NAMALWA (cell line): Measurements from ENCODE around the gene TMEM225B.
"Not testable (repeated sequence)": the region's sequence is repeated elsewhere in the genome, so short reads cannot be mapped to it uniquely, and the experiment has no call there.

Experiments used
- DNase-seq: peaks from one replicate; pipeline ENCODE4 v3.0.0-alpha.2; 2015; ENCODE audit warnings: low spot score

The TMEM225B gene, protein sequence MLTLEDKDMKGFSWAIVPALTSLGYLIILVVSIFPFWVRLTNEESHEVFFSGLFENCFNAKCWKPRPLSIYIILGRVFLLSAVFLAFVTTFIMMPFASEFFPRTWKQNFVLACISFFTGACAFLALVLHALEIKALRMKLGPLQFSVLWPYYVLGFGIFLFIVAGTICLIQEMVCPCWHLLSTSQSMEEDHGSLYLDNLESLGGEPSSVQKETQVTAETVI

GRCh38 chr7:99597762-99598501, at the start of gene TMEM225B:
TSS of gene TMEM225B (plus strand) at chr7:99598267. CDS start at chr7:99604389, 6,122 bp downstream.
- no peak for DNase-seq

DNA sequence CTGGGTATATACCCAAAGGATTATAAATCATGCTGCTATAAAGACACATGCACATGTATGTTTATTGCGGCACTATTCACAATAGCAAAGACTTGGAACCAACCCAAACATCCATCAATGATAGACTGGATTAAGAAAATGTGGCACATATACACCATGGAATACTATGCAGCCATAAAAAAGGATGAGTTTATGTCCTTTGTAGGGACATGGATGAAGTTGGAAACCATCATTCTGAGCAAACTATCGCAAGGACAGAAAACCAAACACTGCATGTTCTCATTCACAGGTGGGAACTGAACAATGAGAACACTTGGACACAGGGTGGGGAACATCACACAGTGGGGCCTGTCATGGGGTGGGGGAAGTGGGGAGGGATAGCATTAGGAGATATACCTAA, 48.5 kb upstream of the TMEM225B start:
- not testable (repeated sequence) for DNase-seq

- DNase-seq, result no peak
Observed at GRCh38 chr7:99551334-99551733, 46.7 kb upstream of the TMEM225B start.

DNA sequence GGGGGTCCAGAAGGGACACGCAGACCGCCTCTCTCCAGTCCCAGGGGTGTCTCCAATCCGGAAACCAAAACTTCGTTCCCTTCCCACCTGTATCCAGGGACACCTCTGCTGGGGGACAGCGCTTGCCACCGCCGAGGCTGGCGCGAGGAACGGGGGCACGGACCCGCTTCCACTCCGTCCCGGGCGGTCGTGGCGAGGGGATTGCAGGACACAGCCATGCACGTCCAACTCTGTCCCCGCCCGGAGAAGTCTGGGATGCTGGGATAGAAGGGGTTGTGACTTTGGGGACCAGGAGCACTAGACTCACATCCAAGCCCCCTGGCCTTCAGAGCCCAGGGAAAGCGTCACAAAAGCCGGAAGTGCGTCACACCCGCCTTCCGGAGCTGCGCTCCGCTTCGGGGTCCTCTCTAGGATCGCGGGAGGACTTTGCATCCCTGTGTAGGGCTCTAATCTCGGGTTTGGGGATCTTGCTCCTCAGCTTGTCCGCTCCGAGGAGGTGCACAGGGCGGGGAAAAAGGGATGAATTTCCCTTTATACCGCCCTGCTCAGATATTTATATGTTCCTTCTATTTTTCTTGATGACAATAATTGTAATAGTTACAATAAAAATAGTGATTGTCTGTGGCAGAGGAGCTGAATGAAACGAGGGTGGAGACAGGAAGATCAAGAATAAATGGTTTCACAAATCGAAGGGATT, 46.2 kb upstream of the TMEM225B start, which contains the start of gene FAM200A:
FAM200A (minus strand) TSS at position 348 of the 697 bp plus-strand sequence. CDS start 3,707 bp downstream, outside the sequence.
- peak; percentile 95 for DNase-seq

DNA sequence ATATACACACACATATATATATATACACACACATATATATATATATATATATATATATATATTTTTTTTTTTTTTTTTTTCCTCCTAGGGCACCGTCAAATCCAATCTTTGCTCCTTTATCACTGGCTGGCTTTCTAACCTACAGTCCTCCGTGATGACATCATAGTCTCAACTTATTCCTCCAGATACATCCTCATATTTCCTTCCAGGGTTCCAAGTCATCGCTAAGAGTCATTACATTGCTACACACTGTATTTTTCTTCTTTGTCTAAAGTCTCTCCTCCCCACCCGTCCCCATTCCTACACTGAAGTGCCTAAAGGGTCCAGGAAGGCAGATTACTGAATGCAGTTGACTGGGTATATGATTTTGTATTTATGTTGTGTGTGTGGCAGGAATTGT, 45.0 kb upstream of the TMEM225B start:
- no peak for DNase-seq

- DNase-seq, result no peak
Observed at GRCh38 chr7:99554939-99555338, 43.1 kb upstream of the TMEM225B start.

DNA sequence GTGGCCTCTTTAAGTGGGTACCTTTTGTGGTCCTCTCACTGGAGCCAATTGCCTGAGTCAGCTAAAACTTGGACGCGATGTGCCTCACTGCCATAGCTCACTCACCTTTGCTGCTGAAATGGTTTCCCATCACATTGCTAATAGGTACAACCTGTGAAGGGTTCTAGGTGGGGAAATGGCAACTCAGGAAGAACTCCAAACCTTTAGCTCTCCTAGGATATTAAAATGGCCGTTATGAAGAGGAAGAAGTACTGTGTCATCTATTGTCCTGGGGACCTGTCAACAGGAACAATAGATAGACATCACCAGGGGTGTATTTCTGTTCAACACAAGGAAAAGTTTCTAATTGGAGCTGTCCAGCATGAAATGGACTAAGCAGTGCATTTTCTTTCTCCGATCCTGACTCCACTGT, 40.9 kb upstream of the TMEM225B start:
- no peak for DNase-seq

- no peak for DNase-seq
Observed at GRCh38 chr7:99557940-99558305, 40.1 kb upstream of the TMEM225B start.

GRCh38 chr7:99558306-99559174, 39.5 kb upstream of the TMEM225B start, which contains the start of gene ZNF655:
TSS of gene ZNF655 (plus strand) at chr7:99558642. CDS start at chr7:99560560, 1,918 bp downstream.
- DNase-seq, result peak; percentile 99

GRCh38 chr7:99559175-99559915, 38.7 kb upstream of the TMEM225B start:
- no peak for DNase-seq

GRCh38 chr7:99560834-99561736, 37.0 kb upstream of the TMEM225B start:
- no peak for DNase-seq

DNA sequence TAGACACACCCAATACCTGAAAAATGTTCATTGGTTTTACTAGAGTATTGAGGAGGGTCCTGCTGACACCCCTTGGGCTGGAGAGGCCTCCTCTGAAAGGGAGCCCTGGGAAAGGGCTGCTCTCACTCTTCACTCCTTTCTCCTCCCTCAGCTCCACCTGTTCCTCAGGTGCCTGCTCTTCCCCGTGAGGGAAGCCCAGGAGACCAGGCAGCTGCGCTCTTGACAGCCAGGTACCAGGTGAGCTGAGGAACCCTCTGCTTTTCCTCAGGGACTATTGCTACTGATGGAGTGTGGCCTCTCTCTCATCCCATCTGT, 36.4 kb upstream of the TMEM225B start:
- no peak for DNase-seq

DNA sequence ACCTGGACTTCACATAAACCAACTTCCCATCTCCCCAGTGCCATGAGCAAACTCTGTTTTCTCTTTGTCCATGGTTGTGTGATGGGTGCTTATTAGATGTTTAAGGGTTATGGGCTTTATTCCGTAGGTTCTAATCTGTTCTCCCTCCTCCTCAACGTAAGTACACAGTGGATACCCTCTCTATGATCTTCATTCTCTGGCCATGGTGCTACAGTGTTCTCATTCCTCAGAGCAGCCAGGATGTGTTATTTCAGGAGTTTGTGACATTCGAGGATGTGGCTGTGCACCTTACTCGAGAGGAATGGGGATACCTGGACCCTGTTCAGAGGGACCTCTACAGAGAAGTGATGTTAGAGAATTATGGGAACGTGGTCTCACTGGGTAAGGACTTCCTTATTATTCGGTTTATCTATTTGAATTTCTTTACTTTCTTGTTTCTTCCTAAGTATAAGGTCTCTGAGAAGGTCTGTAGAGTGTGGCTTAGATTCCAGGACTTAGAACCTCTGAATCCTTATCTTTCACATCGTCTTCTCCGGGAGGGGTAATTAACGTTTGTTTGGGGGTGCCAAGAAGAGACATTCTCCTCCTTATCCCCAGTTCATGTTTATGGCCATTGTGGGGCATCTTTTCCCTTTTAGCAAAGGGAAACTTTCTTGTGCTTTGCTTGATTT, 35.8 kb upstream of the TMEM225B start:
- no peak for DNase-seq

DNA sequence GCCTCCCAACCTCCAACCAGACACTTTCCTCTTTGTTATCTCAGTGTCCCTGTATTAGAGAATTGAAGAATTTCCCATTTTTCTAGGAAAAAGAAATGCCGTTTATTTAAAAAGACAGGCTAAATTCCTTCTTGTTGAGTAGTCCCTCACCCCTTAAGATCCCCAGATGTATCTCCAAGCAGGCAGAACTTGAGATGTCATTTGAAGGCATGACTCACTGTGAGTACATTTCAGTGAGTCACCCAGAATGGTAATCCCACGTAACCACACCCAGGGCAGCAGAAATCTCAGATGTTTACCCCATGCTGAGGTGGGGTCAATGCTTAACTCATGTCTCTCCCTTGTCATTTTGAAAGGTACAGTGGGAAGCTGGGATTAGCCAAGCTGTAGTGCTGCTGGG, 35.2 kb upstream of the TMEM225B start:
- no peak for DNase-seq

DNA sequence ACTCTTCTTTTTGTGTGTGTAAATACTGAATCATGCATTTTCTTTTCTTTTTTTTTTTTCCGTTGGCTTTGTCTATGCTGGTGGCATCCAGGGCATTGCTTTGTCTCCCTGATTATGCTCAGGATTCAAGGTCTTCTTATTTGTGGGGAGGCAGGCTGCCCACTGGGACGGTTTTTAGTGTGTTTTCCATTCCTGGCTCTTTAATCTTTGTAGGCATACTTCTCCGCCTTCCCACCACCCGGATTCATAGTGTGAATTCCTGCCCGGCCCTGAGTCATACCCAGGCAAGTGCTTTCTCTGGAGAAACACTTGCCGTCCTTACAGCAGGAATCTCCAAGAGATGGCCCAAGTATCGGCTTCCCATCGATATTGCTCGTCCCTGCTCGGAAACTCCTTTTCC, 34.4 kb upstream of the TMEM225B start:
- DNase-seq, result no peak

GRCh38 chr7:99568770-99569169, 29.3 kb upstream of the TMEM225B start:
- not testable (repeated sequence) for DNase-seq

GRCh38 chr7:99571768-99572167, 26.3 kb upstream of the TMEM225B start:
- no peak for DNase-seq

- DNase-seq, result no peak
Observed at GRCh38 chr7:99573257-99573656, 24.8 kb upstream of the TMEM225B start.

- no peak for DNase-seq
Observed at GRCh38 chr7:99576251-99576650, 21.8 kb upstream of the TMEM225B start.
